GM12874 (cell line): ENCODE results near the gene HTRA2.

ENCODE experiments used
- CTCF ChIP-seq: IDR thresholded peaks from 2 replicates; pipeline ENCODE4 v1.5.1; 2011; ENCODE audit warnings: low read depth, mild to moderate bottlenecking, control low read depth, low read length, moderate library complexity; ENCODE audit not compliant: insufficient read depth

HTRA2 gene

GRCh38 chr2:74510272-74510671 is 19.5 kb upstream of the HTRA2 start:
- TF ChIP-seq CTCF: no peak

GRCh38 chr2:74511104-74511989 is 18.4 kb upstream of the HTRA2 start:
- no peak for TF ChIP-seq CTCF

- TF ChIP-seq CTCF: no peak
These were observed 16.8 kb upstream of the HTRA2 start for GRCh38 chr2:74512744-74513604.

- no peak for TF ChIP-seq CTCF
These were observed 15.9 kb upstream of the HTRA2 start for GRCh38 chr2:74513605-74514367.

- TF ChIP-seq CTCF: no peak
These were observed 15.1 kb upstream of the HTRA2 start, which contains the start of gene TLX2 for GRCh38 chr2:74514368-74515270. Gene TLX2 (plus strand): TSS chr2:74514450. CDS start chr2:74514807, 357 bp downstream.

- TF ChIP-seq CTCF: no peak
These were observed 14.3 kb upstream of the HTRA2 start for GRCh38 chr2:74515271-74515980.
